HFF-Myc (cell line): ENCODE measurements around the gene PPIL1.

Experiments used
- DNase-seq: peaks from one replicate; pipeline ENCODE4 v3.0.0-alpha.2; 2011; ENCODE audit warnings: low read depth; ENCODE audit errors: extremely low read depth
- H3K4me3 ChIP-seq: replicated peaks from 2 replicates; pipeline ENCODE4 v1.5.1; 2011; ENCODE audit warnings: low read depth, mild to moderate bottlenecking, control low read depth, low read length
- CTCF ChIP-seq: IDR thresholded peaks from 2 replicates; pipeline ENCODE4 v1.5.1; 2012; ENCODE audit warnings: mild to moderate bottlenecking, low read depth, low read length, control low read depth; ENCODE audit errors: missing control alignments

The PPIL1 gene

DNA sequence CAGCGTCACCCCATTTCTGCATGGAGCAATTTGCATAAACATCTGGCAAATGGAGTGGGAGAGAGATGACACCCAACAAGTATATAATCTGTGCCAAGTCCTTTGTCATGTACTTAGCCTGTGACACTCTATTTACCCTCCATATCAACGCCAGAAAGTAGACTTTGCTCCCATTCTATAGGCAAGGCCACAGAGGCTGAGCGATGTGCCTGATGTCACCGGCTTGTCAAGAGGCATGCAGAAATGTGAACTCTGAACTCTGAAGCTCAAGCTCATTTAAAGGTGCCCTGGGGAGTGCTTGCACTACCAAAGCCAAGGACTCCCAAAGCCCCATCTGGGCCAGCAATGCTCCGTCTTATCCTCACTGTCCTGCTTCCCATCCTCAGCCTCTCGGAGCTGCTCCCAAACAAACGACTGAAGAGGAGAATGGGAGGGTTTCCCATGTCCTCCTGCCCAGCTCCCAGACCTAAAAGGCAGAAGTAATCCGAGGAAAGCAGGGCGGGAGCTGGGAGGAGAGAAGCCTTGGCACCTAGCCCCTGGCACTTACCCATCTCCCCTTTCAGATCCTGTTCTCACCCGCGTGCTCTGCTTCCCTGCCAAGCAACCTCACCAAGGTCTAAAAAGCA, 44.6 kb downstream of the PPIL1 start:
- no peak overlapping the region for H3K4me3 ChIP-seq
- TF ChIP-seq CTCF: no peak
- DNase-seq: no peak

DNA sequence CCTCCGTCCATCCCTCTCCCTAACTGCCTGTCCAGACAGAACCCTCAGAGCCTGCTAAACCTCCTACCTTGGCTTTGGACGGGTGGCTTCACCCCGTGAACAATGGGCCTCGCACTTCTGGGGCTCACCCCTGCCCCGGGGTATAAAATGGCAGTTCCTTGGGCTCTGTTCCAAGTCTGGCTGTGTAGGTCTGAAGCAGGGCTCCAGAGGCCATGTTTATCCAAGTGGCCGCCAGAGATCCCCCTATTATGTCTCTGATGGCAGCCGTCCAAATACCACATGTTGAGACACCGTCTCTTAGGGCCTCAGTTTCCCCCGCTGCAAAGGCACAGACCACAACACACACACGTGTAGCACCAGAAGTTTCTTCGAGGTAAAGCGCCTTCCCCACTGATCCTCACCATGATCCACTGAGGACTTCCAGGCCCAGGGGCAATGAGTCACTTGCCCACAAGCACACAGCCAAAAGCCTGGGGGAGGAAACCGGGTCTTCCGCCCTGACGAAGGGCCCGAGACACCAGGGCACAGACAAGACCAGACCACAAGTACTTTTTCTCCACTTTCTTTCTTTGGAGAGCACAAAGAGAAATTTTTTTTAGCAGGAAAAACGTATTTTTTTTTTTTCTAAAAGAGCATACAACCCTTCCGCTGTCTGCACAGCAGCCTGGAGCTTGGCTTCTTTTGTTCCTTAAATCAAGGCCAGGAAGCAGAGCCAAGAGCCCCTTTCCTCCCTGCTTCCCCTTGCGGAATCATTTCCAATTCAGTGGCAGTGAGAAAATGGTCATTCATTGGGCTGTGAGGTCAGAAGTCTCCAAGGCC, 47.1 kb downstream of the PPIL1 start:
- no peak overlapping the region for H3K4me3 ChIP-seq
- DNase-seq: peak; percentile 33
- no peak for TF ChIP-seq CTCF

- DNase-seq: no peak
- TF ChIP-seq CTCF: no peak
- no peak overlapping the region for H3K4me3 ChIP-seq
Observed at GRCh38 chr6:36826520-36827227, 47.9 kb downstream of the PPIL1 start.

- TF ChIP-seq CTCF: no peak
- H3K4me3 ChIP-seq: no peak overlapping the region
- no peak for DNase-seq
Observed at GRCh38 chr6:36825994-36826393, 48.6 kb downstream of the PPIL1 start.

- TF ChIP-seq CTCF: no peak
- DNase-seq: no peak
- no peak overlapping the region for H3K4me3 ChIP-seq
Observed at GRCh38 chr6:36825452-36825851, 49.2 kb downstream of the PPIL1 start.

- H3K4me3 ChIP-seq: no peak overlapping the region
- no peak for TF ChIP-seq CTCF
- no peak for DNase-seq
Observed at GRCh38 chr6:36824253-36824652, 50.4 kb downstream of the PPIL1 start.
